Astrocyte (in vitro differentiated cells and primary cell): ENCODE measurements around the gene SLC39A8. TPM values are rescaled to one million over a fixed set of nuclear protein-coding genes. Genes with fewer than 3 reads are reported as not detected.

Experiments used
- DNase-seq: peaks from one replicate; pipeline ENCODE4 v3.0.0-alpha.2; 2010; ENCODE audit warnings: low read depth
- FAIRE-seq: peaks from 2 replicates; lab custom pipeline; 2011; peaks lifted over from hg19 to GRCh38; lab: Jason Lieb, UNC
- H2AFZ ChIP-seq: 2 replicates; pipeline ENCODE4 v1.6.0; 2012; ENCODE audit warnings: low read depth, low read length, inconsistent platforms
- H3K27ac ChIP-seq: 2 replicates; pipeline ENCODE4 v1.5.1; 2011; ENCODE audit warnings: low read depth, low read length, inconsistent platforms
- H3K27me3 ChIP-seq: 2 replicates; pipeline ENCODE4 v1.6.0; 2011; ENCODE audit warnings: low read length, inconsistent platforms; ENCODE audit not compliant: insufficient read depth
- H3K36me3 ChIP-seq: 2 replicates; pipeline ENCODE4 v1.5.1; 2011; ENCODE audit warnings: low read length, inconsistent platforms; ENCODE audit not compliant: insufficient read depth
- H3K4me1 ChIP-seq: 2 replicates; pipeline ENCODE4 v1.5.1; 2011; ENCODE audit warnings: low read length, inconsistent platforms; ENCODE audit not compliant: insufficient read depth
- H3K4me2 ChIP-seq: 2 replicates; pipeline ENCODE4 v1.6.0; 2012; ENCODE audit warnings: low read length, inconsistent platforms
- H3K4me3 ChIP-seq: 2 replicates; pipeline ENCODE4 v1.5.1; 2011; ENCODE audit warnings: low read depth, mild to moderate bottlenecking, low read length, inconsistent platforms; ENCODE audit not compliant: insufficient read depth
- H3K79me2 ChIP-seq: 2 replicates; pipeline ENCODE4 v1.6.0; 2012; ENCODE audit warnings: mild to moderate bottlenecking, low read length, inconsistent platforms; ENCODE audit not compliant: insufficient read depth
- H3K9ac ChIP-seq: 2 replicates; pipeline ENCODE4 v1.6.0; 2012; ENCODE audit warnings: mild to moderate bottlenecking, low read length, inconsistent platforms
- H3K9me3 ChIP-seq: 2 replicates; pipeline ENCODE4 v1.5.1; 2012; ENCODE audit warnings: low read depth, mild to moderate bottlenecking, low read length, inconsistent platforms; ENCODE audit not compliant: insufficient read depth
- H4K20me1 ChIP-seq: 2 replicates; pipeline ENCODE4 v1.6.0; 2012; ENCODE audit warnings: low read length, inconsistent platforms; ENCODE audit not compliant: insufficient read depth
- H3K27ac Mint-ChIP-seq: one replicate; pipeline ENCODE4 v1.8.0; 2021; ENCODE audit warnings: mild to moderate bottlenecking, mixed read lengths; ENCODE audit not compliant: unreplicated experiment
- H3K27me3 Mint-ChIP-seq: one replicate; pipeline ENCODE4 v1.8.0; 2021; ENCODE audit warnings: low read depth, mixed read lengths; ENCODE audit not compliant: unreplicated experiment
- H3K36me3 Mint-ChIP-seq: one replicate; pipeline ENCODE4 v1.8.0; 2021; ENCODE audit warnings: low read depth, mixed read lengths; ENCODE audit not compliant: unreplicated experiment
- H3K4me1 Mint-ChIP-seq: one replicate; pipeline ENCODE4 v1.8.0; 2021; ENCODE audit warnings: low read depth, mixed read lengths; ENCODE audit not compliant: unreplicated experiment
- H3K4me3 Mint-ChIP-seq: one replicate; pipeline ENCODE4 v1.8.0; 2021; ENCODE audit warnings: mild to moderate bottlenecking, moderate library complexity, mixed read lengths; ENCODE audit not compliant: unreplicated experiment
- H3K9me3 Mint-ChIP-seq: one replicate; pipeline ENCODE4 v1.8.0; 2021; ENCODE audit warnings: mild to moderate bottlenecking, mixed read lengths; ENCODE audit not compliant: unreplicated experiment
- EZH2 ChIP-seq: IDR thresholded peaks from 2 replicates; pipeline ENCODE4 v1.6.1; 2012; ENCODE audit warnings: mild to moderate bottlenecking, low read length, inconsistent platforms; ENCODE audit not compliant: insufficient read depth
- total RNA-seq: library from RNA; stranded (reverse); gene quantifications from 2 replicates; pipeline ENCODE4 v1.2.1, GENCODE V29; 2021
- TF ChIP-seq, protein P1 (sequence below): IDR thresholded peaks from 2 replicates; pipeline ENCODE4 v1.5.1; 2011; ENCODE audit warnings: low read depth, mild to moderate bottlenecking, inconsistent platforms, low read length, moderate library complexity; ENCODE audit not compliant: insufficient read depth

The SLC39A8 gene
- total RNA-seq, 1 donor from 2014 or later: 5.6 TPM

DNA sequence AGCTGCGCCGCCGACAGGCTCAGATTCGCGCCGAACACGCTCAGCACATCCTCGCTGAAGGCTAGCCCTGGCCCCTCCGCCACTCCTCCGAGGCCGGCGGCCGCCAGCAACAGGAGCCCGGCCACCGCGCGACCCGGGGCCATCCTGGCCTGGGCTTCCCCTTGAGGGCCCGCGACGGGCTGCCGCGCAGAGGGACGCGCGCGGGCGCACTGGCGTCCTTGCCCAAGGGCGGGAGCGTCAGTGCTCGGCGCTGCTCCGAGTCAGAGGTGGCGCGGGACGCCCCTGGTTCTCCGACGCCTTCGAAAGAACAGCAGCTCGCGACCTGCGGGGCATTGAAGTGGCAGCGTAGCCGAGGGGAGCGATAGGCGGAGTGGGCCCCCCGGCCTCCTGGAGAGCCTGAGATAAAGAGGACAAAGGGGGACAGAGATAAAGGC lies 745 bp downstream of the SLC39A8 start:
- Mint-ChIP-seq H3K27me3 (peaks cover 8% of the 10 kb centered on the region), H3K4me3 (peak overlapping the region; percentile 90), H3K4me1 (peaks cover 5% of the 10 kb centered on the region), H3K27ac (no peak overlapping the region), H3K36me3 (no peaks in the 10 kb centered on the region), H3K9me3 (no peaks in the 10 kb centered on the region)
- Histone ChIP-seq H3K27me3 (no peaks in the 10 kb centered on the region), H3K9me3 (no peaks in the 10 kb centered on the region), H3K79me2 (no peaks in the 10 kb centered on the region), H2AFZ (peak overlapping the region; percentile 95), H3K4me3 (peak overlapping the region; percentile 83), H3K4me1 (peaks cover 7% of the 10 kb centered on the region), H3K9ac (peak overlapping the region; percentile 82), H4K20me1 (no peaks in the 10 kb centered on the region), H3K27ac (peak overlapping the region; percentile 49), H3K4me2 (peak overlapping the region; percentile 100), H3K36me3 (no peaks in the 10 kb centered on the region)
- peak; percentile 48 for DNase-seq
- TF ChIP-seq, protein P1, sequence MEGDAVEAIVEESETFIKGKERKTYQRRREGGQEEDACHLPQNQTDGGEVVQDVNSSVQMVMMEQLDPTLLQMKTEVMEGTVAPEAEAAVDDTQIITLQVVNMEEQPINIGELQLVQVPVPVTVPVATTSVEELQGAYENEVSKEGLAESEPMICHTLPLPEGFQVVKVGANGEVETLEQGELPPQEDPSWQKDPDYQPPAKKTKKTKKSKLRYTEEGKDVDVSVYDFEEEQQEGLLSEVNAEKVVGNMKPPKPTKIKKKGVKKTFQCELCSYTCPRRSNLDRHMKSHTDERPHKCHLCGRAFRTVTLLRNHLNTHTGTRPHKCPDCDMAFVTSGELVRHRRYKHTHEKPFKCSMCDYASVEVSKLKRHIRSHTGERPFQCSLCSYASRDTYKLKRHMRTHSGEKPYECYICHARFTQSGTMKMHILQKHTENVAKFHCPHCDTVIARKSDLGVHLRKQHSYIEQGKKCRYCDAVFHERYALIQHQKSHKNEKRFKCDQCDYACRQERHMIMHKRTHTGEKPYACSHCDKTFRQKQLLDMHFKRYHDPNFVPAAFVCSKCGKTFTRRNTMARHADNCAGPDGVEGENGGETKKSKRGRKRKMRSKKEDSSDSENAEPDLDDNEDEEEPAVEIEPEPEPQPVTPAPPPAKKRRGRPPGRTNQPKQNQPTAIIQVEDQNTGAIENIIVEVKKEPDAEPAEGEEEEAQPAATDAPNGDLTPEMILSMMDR: no peak
- no peak for FAIRE-seq

DNA sequence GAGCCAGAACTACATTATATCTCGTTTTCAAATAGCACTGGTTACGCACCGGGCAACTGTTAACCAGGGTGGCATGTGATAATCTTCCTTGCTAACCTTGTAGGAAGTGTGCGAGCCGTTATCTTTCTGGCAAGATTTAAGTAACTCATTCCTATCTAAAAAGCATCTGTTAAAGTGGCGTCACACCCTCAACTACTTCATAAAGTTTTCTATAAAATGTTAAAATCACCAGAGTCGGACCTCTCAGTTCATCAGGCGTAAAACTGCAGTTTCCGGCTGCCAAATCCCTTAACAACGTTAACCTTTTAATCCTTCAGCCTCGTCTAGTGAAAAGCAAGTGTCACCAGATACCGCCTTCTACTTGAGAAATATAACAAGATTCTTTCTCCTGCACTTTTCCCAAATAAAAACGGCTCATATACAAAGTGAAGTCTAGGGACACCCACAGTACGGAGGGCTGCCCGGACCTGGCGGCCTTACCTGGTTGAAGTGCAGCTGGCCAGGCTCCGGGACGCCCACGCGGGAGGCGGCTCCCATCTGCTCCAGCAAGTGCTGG lies 1.2 kb downstream of the SLC39A8 start:
- Histone ChIP-seq H2AFZ (peak overlapping the region; percentile 95), H3K27me3 (no peaks in the 10 kb centered on the region), H4K20me1 (no peaks in the 10 kb centered on the region), H3K9ac (peak overlapping the region; percentile 82), H3K27ac (no peak overlapping the region), H3K4me2 (peak overlapping the region; percentile 100), H3K36me3 (no peaks in the 10 kb centered on the region), H3K4me3 (peak overlapping the region; percentile 83), H3K9me3 (no peaks in the 10 kb centered on the region), H3K4me1 (peaks cover 7% of the 10 kb centered on the region), H3K79me2 (no peaks in the 10 kb centered on the region)
- no peak for TF ChIP-seq EZH2
- TF ChIP-seq, protein P1: no peak
- H3K36me3 Mint-ChIP-seq: no peaks in the 10 kb centered on the region
- H3K27me3 Mint-ChIP-seq: peaks cover 7% of the 10 kb centered on the region
- no peaks in the 10 kb centered on the region for H3K9me3 Mint-ChIP-seq
- H3K4me1 Mint-ChIP-seq: peaks cover 5% of the 10 kb centered on the region
- no peak for FAIRE-seq
- H3K27ac Mint-ChIP-seq: no peak overlapping the region
- peak overlapping the region; percentile 82 for H3K4me3 Mint-ChIP-seq
- no peak for DNase-seq

DNA sequence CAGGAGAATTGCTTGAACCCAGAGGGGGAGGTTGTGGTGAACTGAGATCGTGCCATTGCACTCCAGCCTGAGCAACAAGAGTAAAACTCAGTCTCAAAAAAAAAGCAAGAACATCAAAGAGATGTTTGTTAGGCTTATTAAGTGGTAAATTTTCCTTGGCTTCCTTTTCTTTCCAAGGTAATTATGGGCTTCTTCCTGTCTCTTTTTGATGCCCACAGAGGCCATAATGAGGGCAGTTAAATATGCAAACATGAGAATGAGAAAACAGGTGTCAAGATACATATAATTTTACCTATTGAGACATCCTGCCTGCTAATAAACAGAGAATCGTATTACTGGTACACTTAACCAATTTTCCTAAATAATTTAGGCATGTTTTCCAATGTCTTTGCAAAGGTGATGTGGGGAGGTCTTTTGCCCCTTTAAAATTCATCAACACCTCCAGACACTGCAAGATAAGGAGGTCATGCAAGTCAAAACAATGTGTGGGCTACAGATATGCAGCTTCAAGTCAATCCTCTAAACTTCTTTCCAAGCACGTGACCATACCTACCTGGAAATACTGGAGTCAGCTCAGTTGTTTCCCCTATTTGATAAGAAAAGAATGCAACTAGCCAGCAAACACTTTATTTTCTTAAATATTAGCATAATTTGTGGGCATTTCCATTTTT lies 2.7 kb downstream of the SLC39A8 start:
- Histone ChIP-seq H3K4me1 (peaks cover 7% of the 10 kb centered on the region), H3K9me3 (no peaks in the 10 kb centered on the region), H2AFZ (no peak overlapping the region), H3K79me2 (no peaks in the 10 kb centered on the region), H3K9ac (no peak overlapping the region), H3K27ac (no peak overlapping the region), H4K20me1 (no peaks in the 10 kb centered on the region), H3K27me3 (no peaks in the 10 kb centered on the region), H3K4me2 (no peak overlapping the region), H3K4me3 (no peak overlapping the region), H3K36me3 (no peaks in the 10 kb centered on the region)
- FAIRE-seq (no peak), DNase-seq (no peak)
- peaks cover 7% of the 10 kb centered on the region for H3K27me3 Mint-ChIP-seq
- peaks cover 5% of the 10 kb centered on the region for H3K4me1 Mint-ChIP-seq
- H3K9me3 Mint-ChIP-seq: no peaks in the 10 kb centered on the region
- no peaks in the 10 kb centered on the region for H3K36me3 Mint-ChIP-seq
- TF ChIP-seq EZH2: no peak
- TF ChIP-seq, protein P1: no peak
- H3K27ac Mint-ChIP-seq: no peak overlapping the region
- H3K4me3 Mint-ChIP-seq: no peak overlapping the region
